A549 (cell line): ENCODE measurements around the gene ATP9A. TPM values are rescaled to one million over a fixed set of nuclear protein-coding genes. Genes with fewer than 3 reads are reported as not detected.

Source experiments
- ATAC-seq, 2 experiments: fragments of 200-7000 bp in 1 of 2; fragments of >200 bp in 1 of 2; cut with Nextera tagmentation in 1 of 2; cut with Tn5 transposase in 1 of 2; 3 replicates each; pipeline versions ENCODE4 v1.8.0 to v1.9.1; 2018 to 2020; ENCODE audit warnings: mild to moderate bottlenecking in 1 of 2, moderate library complexity in 1 of 2
- CTCF ChIA-PET: fragments of 300-600 bp; sonication (Branson Sonifier 250); formaldehyde crosslinking; extraction: SDS; loops from one replicate; lab custom pipeline; 2021; ENCODE audit warnings: antibody characterized with exemption, inconsistent platforms; lab: Yijun Ruan, JAX
- POLR2A ChIA-PET: fragments of 350-600 bp; formaldehyde crosslinking; extraction: SDS; loops from one replicate; lab custom pipeline; 2021; ENCODE audit warnings: antibody characterized with exemption, inconsistent platforms; lab: Yijun Ruan, JAX
- DNase-seq, 2 experiments: peaks; one replicate each; pipeline versions ENCODE4 v3.0.0 to v3.0.0-alpha.2; 2011 to 2016; ENCODE audit warnings: low read depth in 1 of 2, low spot score in 1 of 2
- FAIRE-seq: peaks from 2 replicates; lab custom pipeline; 2011; peaks lifted over from hg19 to GRCh38; lab: Jason Lieb, UNC
- H3K27ac ChIP-seq, 2 experiments: fragments of >200 bp; sonication (Bioruptor Twin); formaldehyde crosslinking; 3 replicates each; pipeline ENCODE4 v1.5.1; 2016 to 2017
- H3K4me1 ChIP-seq: fragments of >200 bp; sonication (Bioruptor Twin); formaldehyde crosslinking; 3 replicates; pipeline ENCODE4 v1.6.1; 2016
- H3K4me2 ChIP-seq: fragments of >200 bp; sonication (Bioruptor Twin); formaldehyde crosslinking; 3 replicates; pipeline ENCODE4 v1.6.1; 2016
- H3K4me3 ChIP-seq: fragments of >200 bp; sonication (Bioruptor Twin); formaldehyde crosslinking; 3 replicates; pipeline ENCODE4 v1.5.1; 2016
- H3K9me3 ChIP-seq: fragments of >200 bp; sonication (Bioruptor Twin); formaldehyde crosslinking; 3 replicates; pipeline ENCODE4 v1.6.1; 2016
- ATOH8 ChIP-seq: fragments of 250-450 bp; sonication (Bioruptor Pico); IDR thresholded peaks from 2 replicates; pipeline ENCODE4 v1.5.0; 2020; ENCODE audit warnings: low read depth, mild to moderate bottlenecking, moderate library complexity
- BHLHE40 ChIP-seq: IDR thresholded peaks from 2 replicates; pipeline ENCODE4 v1.6.1; 2012; ENCODE audit warnings: low read depth, low read length, inconsistent platforms
- CBX8 ChIP-seq: fragments of 200-600 bp; sonication (generic); IDR thresholded peaks from 2 replicates; pipeline ENCODE4 v1.6.1; 2016
- CEBPB ChIP-seq, 2 experiments: fragments of >200 bp in 1 of 2; sonication (Bioruptor Twin) in 1 of 2; formaldehyde crosslinking in 1 of 2; IDR thresholded peaks; 2 replicates each; pipeline ENCODE4 v1.6.1; 2012 to 2016
- EHF ChIP-seq: fragments of 250-450 bp; sonication (Bioruptor Pico); IDR thresholded peaks from 2 replicates; pipeline ENCODE4 v1.5.0; 2020; ENCODE audit warnings: mild to moderate bottlenecking
- EHMT2 ChIP-seq: fragments of 200-600 bp; sonication (generic); IDR thresholded peaks from 2 replicates; pipeline ENCODE4 v1.6.1; 2016; ENCODE audit warnings: antibody characterized with exemption, low read depth, mild to moderate bottlenecking, moderate library complexity
- ELK1 ChIP-seq: fragments of 150-350 bp; IDR thresholded peaks from 2 replicates; pipeline ENCODE4 v1.6.1; 2014; ENCODE audit warnings: low read depth, mild to moderate bottlenecking, low read length
- EP300 ChIP-seq, 2 experiments: fragments of >200 bp; sonication (Bioruptor Twin); formaldehyde crosslinking; IDR thresholded peaks; 2 replicates in 1 of 2; 3 replicates in 1 of 2; pipeline ENCODE4 v1.6.1; 2016 to 2017
- FOSL2 ChIP-seq, 2 experiments: fragments of 450-650 bp in 1 of 2; fragments of >200 bp in 1 of 2; sonication (Bioruptor Twin) in 1 of 2; formaldehyde crosslinking; IDR thresholded peaks; 2 replicates each; pipeline versions ENCODE4 v1.5.0 to v1.6.1; 2016 to 2020; ENCODE audit warnings: mild to moderate bottlenecking in 1 of 2, moderate library complexity in 1 of 2
- HES2 ChIP-seq: fragments of >200 bp; sonication (Bioruptor Twin); formaldehyde crosslinking; IDR thresholded peaks from 2 replicates; pipeline ENCODE4 v1.6.1; 2016
- HEYL ChIP-seq: fragments of 250-450 bp; sonication (Bioruptor Pico); IDR thresholded peaks from 2 replicates; pipeline ENCODE4 v1.8.0; 2021; ENCODE audit warnings: mild to moderate bottlenecking, moderate library complexity
- HMGXB4 ChIP-seq: fragments of 250-450 bp; sonication (Bioruptor Pico); IDR thresholded peaks from 2 replicates; pipeline ENCODE4 v1.5.0; 2021; ENCODE audit warnings: mild to moderate bottlenecking, moderate library complexity, borderline replicate concordance
- HOXA7 ChIP-seq: fragments of 250-450 bp; sonication (Bioruptor Pico); IDR thresholded peaks from 2 replicates; pipeline ENCODE4 v1.5.0; 2020; ENCODE audit warnings: mild to moderate bottlenecking, moderate library complexity
- HOXB13 ChIP-seq: fragments of 250-450 bp; sonication (Bioruptor Pico); IDR thresholded peaks from 2 replicates; pipeline ENCODE4 v1.5.0; 2020; ENCODE audit warnings: low read depth, mild to moderate bottlenecking, moderate library complexity
- JUN ChIP-seq, 2 experiments: fragments of >200 bp; sonication (Bioruptor Twin); formaldehyde crosslinking; IDR thresholded peaks; 2 replicates in 1 of 2; 3 replicates in 1 of 2; pipeline ENCODE4 v1.6.1; 2016 to 2017
- JUNB ChIP-seq: fragments of >200 bp; sonication (Bioruptor Twin); formaldehyde crosslinking; IDR thresholded peaks from 2 replicates; pipeline ENCODE4 v1.6.1; 2016
- KDM1A ChIP-seq: fragments of 200-600 bp; sonication (generic); IDR thresholded peaks from 2 replicates; pipeline ENCODE4 v1.6.1; 2016; ENCODE audit warnings: low read depth, mild to moderate bottlenecking
- MAFK ChIP-seq: fragments of 450-650 bp; IDR thresholded peaks from 2 replicates; pipeline ENCODE4 v1.6.1; 2014; ENCODE audit not compliant: partially characterized antibody
- MAZ ChIP-seq: fragments of 150-350 bp; IDR thresholded peaks from 2 replicates; pipeline ENCODE4 v1.6.1; 2014; ENCODE audit warnings: antibody characterized with exemption, low read depth, low read length, borderline replicate concordance
- NPAS2 ChIP-seq: fragments of 250-450 bp; sonication (Bioruptor Pico); IDR thresholded peaks from 2 replicates; pipeline ENCODE4 v1.8.0; 2022; ENCODE audit warnings: mild to moderate bottlenecking, moderate library complexity, borderline replicate concordance
- NR3C1 ChIP-seq: fragments of >200 bp; sonication (Bioruptor Twin); formaldehyde crosslinking; IDR thresholded peaks from 3 replicates; pipeline ENCODE4 v1.6.1; 2017
- POLR2A ChIP-seq: IDR thresholded peaks from 2 replicates; pipeline ENCODE4 v1.6.1; 2012; ENCODE audit warnings: mild to moderate bottlenecking, low read length
- POLR2AphosphoS2 ChIP-seq: conservative IDR thresholded peaks from 2 replicates; pipeline ENCODE4 v1.6.1; 2012; ENCODE audit warnings: low read length, improper control_type of control experiment, inconsistent platforms
- RCOR1 ChIP-seq: fragments of 150-350 bp; IDR thresholded peaks from 2 replicates; pipeline ENCODE4 v1.6.1; 2014; ENCODE audit warnings: antibody characterized with exemption, low read length, low read depth
- REST ChIP-seq: fragments of 200-600 bp; sonication (generic); IDR thresholded peaks from 2 replicates; pipeline ENCODE4 v1.6.1; 2016; ENCODE audit warnings: antibody characterized with exemption, mild to moderate bottlenecking, moderate library complexity
- SMC3 ChIP-seq: fragments of >200 bp; sonication (Bioruptor Twin); formaldehyde crosslinking; IDR thresholded peaks from 3 replicates; pipeline ENCODE4 v1.6.1; 2018; ENCODE audit warnings: inconsistent platforms
- TFCP2L1 ChIP-seq: fragments of 250-450 bp; sonication (Bioruptor Pico); IDR thresholded peaks from 2 replicates; pipeline ENCODE4 v1.5.0; 2021; ENCODE audit warnings: mild to moderate bottlenecking
- TP53 ChIP-seq: fragments of 250-450 bp; sonication (Bioruptor Pico); IDR thresholded peaks from 2 replicates; pipeline ENCODE4 v1.5.0; 2021; ENCODE audit warnings: mild to moderate bottlenecking, moderate library complexity
- ZNF302 ChIP-seq: fragments of 250-450 bp; sonication (Bioruptor Pico); IDR thresholded peaks from 2 replicates; pipeline ENCODE4 v1.9.0; 2021; ENCODE audit warnings: inconsistent platforms, mild to moderate bottlenecking, moderate library complexity
- WGBS: methylation state at CpG from one replicate; pipeline ENCODE4 v1.1.6; 2017; ENCODE audit errors: missing lambda C conversion rate; 5-methylcytosine and 5-hydroxymethylcytosine counted together
- polyA plus RNA-seq, 4 experiments: library from polyadenylated mRNA; depleted of rRNA in 3 of 4; stranded (reverse); fragments of >200 nt; fragmentation: RNase III in 1 of 4; extraction: RNeasy Plus Mini Kit Qiagen cat#74134 plus additional on column Dnase treatment in 1 of 4; gene quantifications; 2 replicates in 3 of 4; 3 replicates in 1 of 4; pipeline ENCODE4 v1.2.3, GENCODE V29; 2011 to 2017
- TF ChIP-seq, protein P1 (sequence below): fragments of >200 bp; sonication (Bioruptor Twin); formaldehyde crosslinking; IDR thresholded peaks from 3 replicates; pipeline ENCODE4 v1.6.1; 2016
- TF ChIP-seq, protein P2 (sequence below): IDR thresholded peaks from 2 replicates; pipeline ENCODE4 v1.6.1; 2012

ATP9A gene
- polyA plus RNA-seq, 2 of the 4 experiments (the other 2 are of a cell fraction) = 9.9 to 23.6 TPM

DNA sequence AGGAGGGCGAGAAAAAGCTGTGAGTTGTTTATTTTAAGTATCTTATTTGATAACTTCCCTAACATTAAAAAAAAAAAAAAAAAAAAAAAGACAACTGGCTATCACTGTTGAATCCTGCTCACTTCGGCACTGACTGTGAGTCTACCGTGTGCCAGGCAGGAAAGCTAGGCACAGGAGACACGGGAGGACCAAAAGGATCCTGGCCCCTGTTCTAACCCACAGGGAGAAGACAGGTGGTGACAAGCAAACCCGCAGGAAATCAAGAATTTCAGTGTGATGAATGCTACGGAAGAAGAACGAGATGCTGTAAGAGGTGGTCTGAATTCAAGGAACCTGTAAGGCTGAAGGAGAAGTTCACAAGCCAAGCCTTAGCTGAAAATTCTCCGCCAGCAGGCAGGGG is 130.9 kb downstream of the ATP9A start:
- Histone ChIP-seq H3K4me3 (no peak overlapping the region), H3K4me1 (peaks cover 17% of the 10 kb centered on the region), H3K4me2 (no peak overlapping the region), H3K9me3 (no peaks in the 10 kb centered on the region), H3K27ac (no peak overlapping the region)
- FAIRE-seq = no peak
- TF ChIP-seq CBX8 (no peak), POLR2A (no peak), TP53 (no peak), NR3C1 (no peak), HOXA7 (CRISPR knock-in tag) (no peak), JUN (IDR thresholded peaks at IDR 0.05) (no peak), TFCP2L1 (CRISPR knock-in tag) (no peak), KDM1A (no peak), CEBPB (IDR thresholded peaks at IDR 0.05) (no peak), BHLHE40 (no peak), POLR2AphosphoS2 (no peak), JUNB (no peak), ELK1 (no peak), EHMT2 (no peak)
- TF ChIP-seq, protein P1, sequence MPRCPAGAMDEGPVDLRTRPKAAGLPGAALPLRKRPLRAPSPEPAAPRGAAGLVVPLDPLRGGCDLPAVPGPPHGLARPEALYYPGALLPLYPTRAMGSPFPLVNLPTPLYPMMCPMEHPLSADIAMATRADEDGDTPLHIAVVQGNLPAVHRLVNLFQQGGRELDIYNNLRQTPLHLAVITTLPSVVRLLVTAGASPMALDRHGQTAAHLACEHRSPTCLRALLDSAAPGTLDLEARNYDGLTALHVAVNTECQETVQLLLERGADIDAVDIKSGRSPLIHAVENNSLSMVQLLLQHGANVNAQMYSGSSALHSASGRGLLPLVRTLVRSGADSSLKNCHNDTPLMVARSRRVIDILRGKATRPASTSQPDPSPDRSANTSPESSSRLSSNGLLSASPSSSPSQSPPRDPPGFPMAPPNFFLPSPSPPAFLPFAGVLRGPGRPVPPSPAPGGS = no peak
- ATAC-seq = no peak
- ChIA-PET POLR2A (interaction anchor here (0.6 to 0.7 kb wide), 2 partner anchors 11 to 407 kb away, joined by 4 read pairs; no protein-coding TSS in a partner anchor), CTCF (interaction anchor here (0.6 to 7.1 kb wide), 11 partner anchors 13 to 507 kb away, joined by 3 to 67 read pairs (median 4); no protein-coding TSS in a partner anchor)
- DNase-seq = no peak
- 87% methylated on average over 8 of the region's 8 CpGs for WGBS

DNA sequence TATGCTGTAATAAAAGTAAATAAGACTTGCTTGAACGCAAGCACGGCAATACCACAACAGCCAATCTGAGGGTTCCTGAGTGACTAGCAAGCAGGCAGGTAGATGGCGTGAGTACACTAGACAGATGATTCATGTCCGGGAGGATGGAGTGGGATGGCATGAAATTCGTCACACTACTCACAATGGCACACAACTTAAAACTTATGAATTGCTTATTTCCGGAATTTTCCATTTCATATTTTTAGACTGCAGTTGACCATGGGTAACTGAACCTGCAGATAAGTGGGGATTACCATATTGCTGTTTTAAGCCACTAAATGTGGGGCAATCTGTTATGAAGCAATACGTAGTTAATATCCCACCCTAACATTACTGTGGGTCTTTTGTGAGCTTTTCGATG is 132.1 kb downstream of the ATP9A start:
- ChIA-PET CTCF (interaction anchor here (1.0 to 7.1 kb wide), 4 partner anchors 8 to 649 kb away, joined by 3 to 67 read pairs (median 6); no protein-coding TSS in a partner anchor), POLR2A (no interaction called here)
- 93% methylated on average over 8 of the region's 8 CpGs for WGBS
- no peaks in the 10 kb centered on the region for H3K9me3 ChIP-seq
- no peak overlapping the region for H3K4me3 ChIP-seq
- ATAC-seq = no peak
- DNase-seq = no peak
- TF ChIP-seq MAFK = no peak
- TF ChIP-seq RCOR1 = no peak
- TF ChIP-seq FOSL2 (IDR thresholded peaks at IDR 0.05) = no peak
- TF ChIP-seq FOSL2 (CRISPR knock-in tag; IDR thresholded peaks at IDR 0.05) = no peak
- TF ChIP-seq CEBPB (IDR thresholded peaks at IDR 0.05) = no peak
- TF ChIP-seq EP300 (IDR thresholded peaks at IDR 0.05) = no peak
- no peak for TF ChIP-seq HEYL (CRISPR knock-in tag)
- no peak for TF ChIP-seq SMC3
- no peak for TF ChIP-seq CBX8
- no peak for TF ChIP-seq REST
- TF ChIP-seq HES2 = no peak
- TF ChIP-seq HOXB13 (CRISPR knock-in tag) = no peak
- no peak for TF ChIP-seq ZNF302 (CRISPR knock-in tag)
- TF ChIP-seq MAZ = no peak
- TF ChIP-seq, protein P2, sequence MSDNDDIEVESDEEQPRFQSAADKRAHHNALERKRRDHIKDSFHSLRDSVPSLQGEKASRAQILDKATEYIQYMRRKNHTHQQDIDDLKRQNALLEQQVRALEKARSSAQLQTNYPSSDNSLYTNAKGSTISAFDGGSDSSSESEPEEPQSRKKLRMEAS = no peak
- TF ChIP-seq NPAS2 (CRISPR knock-in tag) = no peak
- TF ChIP-seq ATOH8 = no peak
- no peak for TF ChIP-seq EHF (CRISPR knock-in tag)
- no peak for TF ChIP-seq HMGXB4 (CRISPR knock-in tag)
- TF ChIP-seq, all 56 proteins: peak for 0
- H3K27ac ChIP-seq = peak overlapping the region in 1 of 2 experiments; percentile 26; a peak in 1 of 6 replicates
- H3K4me1 ChIP-seq = peaks cover 27% of the 10 kb centered on the region
- FAIRE-seq = no peak
- H3K4me2 ChIP-seq = no peak overlapping the region
